GM23338 (cell line): ENCODE results near the gene UBAC2.

Experiments used
- CREB1 ChIP-seq: fragments of 250-450 bp; sonication (Bioruptor Pico); IDR thresholded peaks from 2 replicates; pipeline ENCODE4 v1.5.0; 2020; ENCODE audit warnings: low read depth, mild to moderate bottlenecking, moderate library complexity
- CTCF ChIP-seq, 2 experiments: fragments of 200-600 bp in 1 of 2; sonication (generic) in 1 of 2; conservative IDR thresholded peaks; 2 replicates each; pipeline versions ENCODE4 v1.5.1 to v1.6.1; 2016 to 2017; ENCODE audit warnings: antibody characterized with exemption in 2 of 2, low read depth in 2 of 2, mild to moderate bottlenecking in 2 of 2, moderate library complexity in 1 of 2
- ETS1 ChIP-seq: IDR thresholded peaks from 2 replicates; pipeline ENCODE4 v1.6.1; 2016; ENCODE audit warnings: antibody characterized with exemption
- EZH2 ChIP-seq: fragments of 200-600 bp; sonication (generic); IDR thresholded peaks from one replicate; pipeline ENCODE4 v1.8.0; 2017; ENCODE audit warnings: antibody characterized with exemption, mild to moderate bottlenecking, low read depth; ENCODE audit not compliant: unreplicated experiment
- EZH2phosphoT487 ChIP-seq: fragments of 200-600 bp; sonication (generic); IDR thresholded peaks from one replicate; pipeline ENCODE4 v1.8.1; 2018; ENCODE audit warnings: antibody characterized with exemption; ENCODE audit not compliant: unreplicated experiment
- POLR2AphosphoS5 ChIP-seq: IDR thresholded peaks from 2 replicates; pipeline ENCODE4 v1.6.1; 2016; ENCODE audit warnings: antibody characterized with exemption, low read depth
- REST ChIP-seq: IDR thresholded peaks from one replicate; pipeline ENCODE4 v1.6.1; 2018; ENCODE audit warnings: antibody characterized with exemption; ENCODE audit not compliant: unreplicated experiment
- STAT1 ChIP-seq: IDR thresholded peaks from one replicate; pipeline ENCODE4 v1.6.1; 2016; ENCODE audit warnings: antibody characterized with exemption; ENCODE audit not compliant: unreplicated experiment
- ZNF462 ChIP-seq: fragments of 250-450 bp; sonication (Bioruptor Pico); IDR thresholded peaks from 2 replicates; pipeline ENCODE4 v1.5.0; 2020; ENCODE audit warnings: mild to moderate bottlenecking, moderate library complexity

- TF ChIP-seq EZH2 (no peak), CTCF (conservative IDR thresholded peaks at IDR 0.05; ENCODE audit: low read depth in 2 of 2) (no peak), EZH2phosphoT487 (no peak), CREB1 (CRISPR knock-in tag) (no peak), POLR2AphosphoS5 (no peak), ETS1 (no peak), ZNF462 (CRISPR knock-in tag) (no peak), REST (no peak), STAT1 (no peak)
Measured at GRCh38 chr13:99185606-99186005, 15.0 kb upstream of the UBAC2 start.
